Measurements from ENCODE around the gene ANKRD23.

DNA sequence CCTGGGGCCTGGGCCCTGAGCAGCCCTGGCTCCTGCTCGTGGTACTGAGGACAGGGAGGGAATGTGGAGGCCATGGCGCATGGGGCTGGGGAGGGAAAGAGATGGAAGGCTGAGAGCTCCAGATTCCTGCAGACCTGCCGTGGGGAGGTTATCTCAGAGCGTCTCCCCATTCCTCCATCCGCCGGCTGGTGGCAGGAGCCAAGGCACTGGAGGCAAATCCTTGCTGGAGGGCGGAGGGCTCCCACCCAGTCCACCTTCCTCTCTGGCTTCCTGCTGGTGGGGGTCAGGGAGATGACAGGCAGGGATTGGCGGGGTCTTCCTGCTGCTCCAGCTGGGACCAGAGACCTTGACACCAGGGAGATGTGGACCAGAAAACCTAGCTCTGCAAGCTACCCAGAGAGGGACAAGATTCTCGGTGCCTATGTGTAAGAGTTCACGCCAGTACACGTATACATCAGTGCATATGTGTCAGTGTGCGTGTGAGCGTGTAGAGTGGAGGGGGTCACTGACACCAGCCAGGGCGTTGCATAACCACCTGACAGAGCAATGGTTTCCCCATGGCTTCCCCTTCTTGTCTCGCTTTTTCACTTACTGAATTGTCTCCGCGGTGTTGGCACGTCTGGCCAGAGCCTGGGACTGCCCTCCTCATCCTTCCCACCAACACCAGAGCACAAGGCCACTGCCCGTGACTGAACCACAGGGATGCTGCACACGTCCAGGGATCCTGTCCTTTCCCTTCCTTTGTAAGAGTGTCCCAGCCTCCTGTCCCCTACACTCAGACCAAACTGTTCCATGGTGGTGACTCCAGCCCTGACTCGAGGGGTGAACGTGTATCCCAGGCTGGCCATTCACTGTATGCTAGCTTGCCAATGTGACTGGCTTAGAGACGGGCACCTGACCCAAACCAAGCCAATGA, 41.9 kb upstream of the ANKRD23 start:
- TF ChIP-seq EZH2 (IDR thresholded peaks at IDR 0.05; ENCODE audit: insufficient read depth, poor library complexity, severe bottlenecking) (no peak), EZH2phosphoT487 (IDR thresholded peaks at IDR 0.05; ENCODE audit: insufficient read depth, low read depth) (no peak)

Data from GM23248 (cell line).